Astrocyte (in vitro differentiated cells and primary cell): ENCODE results near the gene PLA2G2F. TPM values are rescaled to one million over a fixed set of nuclear protein-coding genes. Genes with fewer than 3 reads are reported as not detected.

ENCODE experiments used
- DNase-seq: peaks from one replicate; pipeline ENCODE4 v3.0.0-alpha.2; 2010; ENCODE audit warnings: low read depth
- FAIRE-seq: peaks from 2 replicates; lab custom pipeline; 2011; peaks lifted over from hg19 to GRCh38; lab: Jason Lieb, UNC
- H2AFZ ChIP-seq: 2 replicates; pipeline ENCODE4 v1.6.0; 2012; ENCODE audit warnings: low read depth, low read length, inconsistent platforms
- H3K27ac ChIP-seq: 2 replicates; pipeline ENCODE4 v1.5.1; 2011; ENCODE audit warnings: low read depth, low read length, inconsistent platforms
- H3K27me3 ChIP-seq: 2 replicates; pipeline ENCODE4 v1.6.0; 2011; ENCODE audit warnings: low read length, inconsistent platforms; ENCODE audit not compliant: insufficient read depth
- H3K36me3 ChIP-seq: 2 replicates; pipeline ENCODE4 v1.5.1; 2011; ENCODE audit warnings: low read length, inconsistent platforms; ENCODE audit not compliant: insufficient read depth
- H3K4me1 ChIP-seq: 2 replicates; pipeline ENCODE4 v1.5.1; 2011; ENCODE audit warnings: low read length, inconsistent platforms; ENCODE audit not compliant: insufficient read depth
- H3K4me2 ChIP-seq: 2 replicates; pipeline ENCODE4 v1.6.0; 2012; ENCODE audit warnings: low read length, inconsistent platforms
- H3K4me3 ChIP-seq: 2 replicates; pipeline ENCODE4 v1.5.1; 2011; ENCODE audit warnings: low read depth, mild to moderate bottlenecking, low read length, inconsistent platforms; ENCODE audit not compliant: insufficient read depth
- H3K79me2 ChIP-seq: 2 replicates; pipeline ENCODE4 v1.6.0; 2012; ENCODE audit warnings: mild to moderate bottlenecking, low read length, inconsistent platforms; ENCODE audit not compliant: insufficient read depth
- H3K9ac ChIP-seq: 2 replicates; pipeline ENCODE4 v1.6.0; 2012; ENCODE audit warnings: mild to moderate bottlenecking, low read length, inconsistent platforms
- H3K9me3 ChIP-seq: 2 replicates; pipeline ENCODE4 v1.5.1; 2012; ENCODE audit warnings: low read depth, mild to moderate bottlenecking, low read length, inconsistent platforms; ENCODE audit not compliant: insufficient read depth
- H4K20me1 ChIP-seq: 2 replicates; pipeline ENCODE4 v1.6.0; 2012; ENCODE audit warnings: low read length, inconsistent platforms; ENCODE audit not compliant: insufficient read depth
- H3K27ac Mint-ChIP-seq: one replicate; pipeline ENCODE4 v1.8.0; 2021; ENCODE audit warnings: mild to moderate bottlenecking, mixed read lengths; ENCODE audit not compliant: unreplicated experiment
- H3K27me3 Mint-ChIP-seq: one replicate; pipeline ENCODE4 v1.8.0; 2021; ENCODE audit warnings: low read depth, mixed read lengths; ENCODE audit not compliant: unreplicated experiment
- H3K36me3 Mint-ChIP-seq: one replicate; pipeline ENCODE4 v1.8.0; 2021; ENCODE audit warnings: low read depth, mixed read lengths; ENCODE audit not compliant: unreplicated experiment
- H3K4me1 Mint-ChIP-seq: one replicate; pipeline ENCODE4 v1.8.0; 2021; ENCODE audit warnings: low read depth, mixed read lengths; ENCODE audit not compliant: unreplicated experiment
- H3K4me3 Mint-ChIP-seq: one replicate; pipeline ENCODE4 v1.8.0; 2021; ENCODE audit warnings: mild to moderate bottlenecking, moderate library complexity, mixed read lengths; ENCODE audit not compliant: unreplicated experiment
- H3K9me3 Mint-ChIP-seq: one replicate; pipeline ENCODE4 v1.8.0; 2021; ENCODE audit warnings: mild to moderate bottlenecking, mixed read lengths; ENCODE audit not compliant: unreplicated experiment
- EZH2 ChIP-seq: IDR thresholded peaks from 2 replicates; pipeline ENCODE4 v1.6.1; 2012; ENCODE audit warnings: mild to moderate bottlenecking, low read length, inconsistent platforms; ENCODE audit not compliant: insufficient read depth
- total RNA-seq: library from RNA; stranded (reverse); gene quantifications from 2 replicates; pipeline ENCODE4 v1.2.1, GENCODE V29; 2021
- TF ChIP-seq, protein P1 (sequence below): IDR thresholded peaks from 2 replicates; pipeline ENCODE4 v1.5.1; 2011; ENCODE audit warnings: low read depth, mild to moderate bottlenecking, inconsistent platforms, low read length, moderate library complexity; ENCODE audit not compliant: insufficient read depth

PLA2G2F gene
- total RNA-seq, 1 donor from 2014 or later, result 0.23 TPM

DNA sequence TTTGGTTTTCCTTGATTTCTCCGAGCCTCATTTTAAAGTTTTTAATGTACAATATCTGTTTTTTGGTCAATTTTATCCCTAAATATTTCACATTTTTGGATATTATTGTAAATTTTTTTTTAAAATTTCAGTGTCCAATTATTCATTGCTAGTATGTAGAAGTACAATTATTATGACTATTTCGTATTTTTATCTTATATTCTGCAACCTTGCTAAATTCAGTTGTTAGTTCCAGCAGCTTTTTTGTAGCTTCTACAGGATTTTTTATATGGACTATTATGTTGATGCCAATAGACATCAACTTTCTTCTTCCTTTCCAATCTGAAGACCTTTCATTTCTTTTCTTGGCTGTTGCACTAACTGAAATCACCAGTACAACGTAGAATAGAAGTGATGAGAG is 4.1 kb upstream of the PLA2G2F start:
- FAIRE-seq, result no peak

DNA sequence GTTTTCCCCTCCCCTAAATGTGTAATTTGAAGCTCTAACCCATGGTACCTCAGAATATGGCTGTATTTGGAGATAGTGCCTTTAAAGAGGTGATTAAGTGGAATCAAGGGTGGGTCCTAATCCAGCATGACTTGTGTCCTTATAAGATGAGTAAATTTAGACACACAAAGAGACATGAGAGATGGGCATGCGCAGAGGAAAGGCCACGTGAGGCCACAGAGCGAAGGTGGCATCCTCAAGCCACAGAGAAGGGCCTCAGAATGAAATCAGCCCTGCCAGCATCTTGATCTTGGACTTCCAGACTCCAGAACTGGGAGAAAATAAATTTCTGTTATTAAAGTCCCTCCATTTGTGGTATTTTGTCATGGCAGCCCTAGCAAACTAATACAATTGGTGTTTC is 2.9 kb upstream of the PLA2G2F start:
- Histone ChIP-seq H3K4me3 (no peak overlapping the region), H2AFZ (no peak overlapping the region)

More for the DNA sequence above, 4.1 kb upstream of the PLA2G2F start:
- Histone ChIP-seq H3K27me3 (peaks cover 3% of the 10 kb centered on the region), H3K4me3 (no peak overlapping the region), H3K36me3 (no peaks in the 10 kb centered on the region), H3K4me1 (no peaks in the 10 kb centered on the region), H2AFZ (no peak overlapping the region), H3K9ac (no peak overlapping the region), H4K20me1 (no peaks in the 10 kb centered on the region), H3K9me3 (no peaks in the 10 kb centered on the region), H3K27ac (no peak overlapping the region), H3K4me2 (no peak overlapping the region), H3K79me2 (no peaks in the 10 kb centered on the region)
- Mint-ChIP-seq H3K27me3 (peaks cover 10% of the 10 kb centered on the region), H3K4me3 (no peak overlapping the region), H3K4me1 (peaks cover 1% of the 10 kb centered on the region), H3K27ac (no peak overlapping the region), H3K9me3 (peaks cover 9% of the 10 kb centered on the region), H3K36me3 (no peaks in the 10 kb centered on the region)
- DNase-seq, result no peak
- no peak for TF ChIP-seq EZH2
- TF ChIP-seq, protein P1, sequence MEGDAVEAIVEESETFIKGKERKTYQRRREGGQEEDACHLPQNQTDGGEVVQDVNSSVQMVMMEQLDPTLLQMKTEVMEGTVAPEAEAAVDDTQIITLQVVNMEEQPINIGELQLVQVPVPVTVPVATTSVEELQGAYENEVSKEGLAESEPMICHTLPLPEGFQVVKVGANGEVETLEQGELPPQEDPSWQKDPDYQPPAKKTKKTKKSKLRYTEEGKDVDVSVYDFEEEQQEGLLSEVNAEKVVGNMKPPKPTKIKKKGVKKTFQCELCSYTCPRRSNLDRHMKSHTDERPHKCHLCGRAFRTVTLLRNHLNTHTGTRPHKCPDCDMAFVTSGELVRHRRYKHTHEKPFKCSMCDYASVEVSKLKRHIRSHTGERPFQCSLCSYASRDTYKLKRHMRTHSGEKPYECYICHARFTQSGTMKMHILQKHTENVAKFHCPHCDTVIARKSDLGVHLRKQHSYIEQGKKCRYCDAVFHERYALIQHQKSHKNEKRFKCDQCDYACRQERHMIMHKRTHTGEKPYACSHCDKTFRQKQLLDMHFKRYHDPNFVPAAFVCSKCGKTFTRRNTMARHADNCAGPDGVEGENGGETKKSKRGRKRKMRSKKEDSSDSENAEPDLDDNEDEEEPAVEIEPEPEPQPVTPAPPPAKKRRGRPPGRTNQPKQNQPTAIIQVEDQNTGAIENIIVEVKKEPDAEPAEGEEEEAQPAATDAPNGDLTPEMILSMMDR, result no peak

DNA sequence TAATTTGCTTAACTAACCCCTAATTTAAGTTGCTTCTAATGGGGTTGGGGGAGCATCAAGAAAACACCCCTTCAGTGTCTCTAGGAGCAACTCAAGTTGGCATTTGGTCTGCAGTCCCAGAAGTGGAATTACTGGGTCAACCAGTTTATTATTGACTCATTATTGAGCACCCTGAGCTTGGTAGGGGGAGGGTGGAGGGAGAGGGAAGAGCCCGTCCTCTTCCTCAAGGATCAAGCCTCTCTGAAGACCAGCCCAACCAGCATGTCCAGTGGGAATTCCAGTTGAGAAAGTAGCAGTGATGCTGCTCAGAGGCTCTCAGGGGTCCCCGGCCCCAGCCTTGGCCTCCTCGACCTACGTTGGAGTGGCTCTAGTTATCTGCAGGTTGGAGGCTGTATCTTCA is 2.1 kb upstream of the PLA2G2F start:
- TF ChIP-seq EZH2, result no peak
- TF ChIP-seq, protein P1, result no peak
- DNase-seq (no peak), FAIRE-seq (no peak)
- no peaks in the 10 kb centered on the region for H3K79me2 ChIP-seq
- no peak overlapping the region for H3K27ac ChIP-seq
- Mint-ChIP-seq H3K27me3 (peaks cover 17% of the 10 kb centered on the region), H3K36me3 (no peaks in the 10 kb centered on the region), H3K9me3 (peaks cover 7% of the 10 kb centered on the region), H3K4me1 (no peaks in the 10 kb centered on the region), H3K4me3 (no peak overlapping the region), H3K27ac (no peak overlapping the region)
- no peak overlapping the region for H2AFZ ChIP-seq
- no peak overlapping the region for H3K4me2 ChIP-seq
- H3K4me3 ChIP-seq, result no peak overlapping the region
- H3K9ac ChIP-seq, result no peak overlapping the region
- no peaks in the 10 kb centered on the region for H3K9me3 ChIP-seq
- no peaks in the 10 kb centered on the region for H4K20me1 ChIP-seq
- no peaks in the 10 kb centered on the region for H3K4me1 ChIP-seq
- H3K36me3 ChIP-seq, result no peaks in the 10 kb centered on the region
- peaks cover 3% of the 10 kb centered on the region for H3K27me3 ChIP-seq

More for the DNA sequence above, 2.9 kb upstream of the PLA2G2F start:
- H3K4me2 ChIP-seq, result no peak overlapping the region
- TF ChIP-seq, protein P1, result no peak
- TF ChIP-seq EZH2, result no peak
- no peak overlapping the region for H3K27ac ChIP-seq
- no peaks in the 10 kb centered on the region for H3K4me1 ChIP-seq
- no peak for FAIRE-seq
- no peaks in the 10 kb centered on the region for H3K9me3 ChIP-seq
- no peak for DNase-seq
- H3K27ac Mint-ChIP-seq, result no peak overlapping the region
- H3K36me3 Mint-ChIP-seq, result no peaks in the 10 kb centered on the region
- peaks cover 3% of the 10 kb centered on the region for H3K27me3 ChIP-seq
- H3K4me1 Mint-ChIP-seq, result peaks cover 1% of the 10 kb centered on the region
- peaks cover 9% of the 10 kb centered on the region for H3K9me3 Mint-ChIP-seq
- no peaks in the 10 kb centered on the region for H3K36me3 ChIP-seq
- peaks cover 16% of the 10 kb centered on the region for H3K27me3 Mint-ChIP-seq
- no peak overlapping the region for H3K4me3 Mint-ChIP-seq
- H3K9ac ChIP-seq, result no peak overlapping the region
- H3K79me2 ChIP-seq, result no peaks in the 10 kb centered on the region
- no peaks in the 10 kb centered on the region for H4K20me1 ChIP-seq
